H1 (cell line): ENCODE data around the gene MEN1. TPM values are rescaled to one million over a fixed set of nuclear protein-coding genes. Genes with fewer than 3 reads are reported as not detected.

Experiments used
- CTCF ChIA-PET: fragments of 300-600 bp; sonication (Branson Sonifier 250); formaldehyde crosslinking; loops from one replicate; lab custom pipeline; 2021; ENCODE audit not compliant: partially characterized antibody; lab: Charles Lee
- POLR2A ChIA-PET: fragments of 300-600 bp; sonication (Branson Sonifier 250); formaldehyde crosslinking; loops from one replicate; lab custom pipeline; 2021; ENCODE audit warnings: inconsistent platforms; ENCODE audit not compliant: partially characterized antibody; lab: Charles Lee
- DNase-seq, 2 experiments: peaks; one replicate each; pipeline versions ENCODE4 v3.0.0 to v3.0.0-alpha.2; 2010 to 2022; ENCODE audit warnings: low spot score in 2 of 2, low read depth in 1 of 2, mixed read lengths in 1 of 2
- FAIRE-seq: peaks from 2 replicates; lab custom pipeline; 2011; peaks lifted over from hg19 to GRCh38; lab: Jason Lieb, UNC
- H2AFZ ChIP-seq: 2 replicates; pipeline ENCODE4 v1.8.1; 2012; ENCODE audit warnings: low read length, inconsistent platforms
- H2AK5ac ChIP-seq: 2 replicates; pipeline ENCODE4 v1.6.1; 2013; ENCODE audit warnings: low read depth, low read length
- H2BK120ac ChIP-seq: replicated peaks from 2 replicates; pipeline ENCODE3; 2013; ENCODE audit warnings: low read depth, low read length, inconsistent platforms
- H2BK12ac ChIP-seq: 2 replicates; pipeline ENCODE4 v1.6.1; 2013; ENCODE audit warnings: low read depth, low read length
- H2BK15ac ChIP-seq: 2 replicates; pipeline ENCODE4 v1.6.1; 2013; ENCODE audit warnings: low read length
- H2BK20ac ChIP-seq: 2 replicates; pipeline ENCODE4 v1.6.1; 2013; ENCODE audit warnings: low read length
- H2BK5ac ChIP-seq: 2 replicates; pipeline ENCODE4 v1.6.1; 2013; ENCODE audit warnings: low read depth, low read length
- H3K14ac ChIP-seq: 2 replicates; pipeline ENCODE4 v1.6.1; 2013; ENCODE audit warnings: inconsistent platforms; ENCODE audit not compliant: insufficient read length
- H3K18ac ChIP-seq: 2 replicates; pipeline ENCODE4 v1.6.1; 2013; ENCODE audit warnings: low read length; ENCODE audit errors: extremely low read depth
- H3K23ac ChIP-seq: 2 replicates; pipeline ENCODE4 v1.6.1; 2013; ENCODE audit warnings: inconsistent platforms; ENCODE audit not compliant: insufficient read length
- H3K23me2 ChIP-seq: 2 replicates; pipeline ENCODE4 v1.6.1; 2013; ENCODE audit warnings: low read depth, low read length
- H3K27ac ChIP-seq: 2 replicates; pipeline ENCODE4 v1.6.1; 2011; ENCODE audit warnings: low read depth, low read length, inconsistent platforms
- H3K27me3 ChIP-seq, 4 experiments: replicated peaks in 1 of 4; 1 replicate in 1 of 4; 2 replicates in 3 of 4; pipeline versions ENCODE4 v1.6.1 to v1.8.1; 2011 to 2013; ENCODE audit warnings: low read length in 3 of 4, mild to moderate bottlenecking in 3 of 4, inconsistent platforms in 2 of 4, mixed read lengths in 2 of 4, moderate library complexity in 1 of 4; ENCODE audit not compliant: control insufficient read depth in 3 of 4, insufficient read depth in 3 of 4; ENCODE audit errors: extremely low read depth in 1 of 4
- H3K36me3 ChIP-seq, 4 experiments: 2 replicates each; pipeline versions ENCODE4 v1.6.1 to v1.8.1; 2011 to 2013; ENCODE audit warnings: mild to moderate bottlenecking in 4 of 4, low read length in 3 of 4, moderate library complexity in 2 of 4, control low read depth in 1 of 4, inconsistent platforms in 1 of 4; ENCODE audit not compliant: insufficient read depth in 4 of 4, control insufficient read depth in 2 of 4
- H3K4ac ChIP-seq: replicated peaks from 2 replicates; pipeline ENCODE3; 2013; ENCODE audit warnings: low read length, low read depth, mixed read lengths, inconsistent platforms; ENCODE audit not compliant: insufficient read length
- H3K4me1 ChIP-seq, 4 experiments: replicated peaks in 1 of 4; 1 replicate in 1 of 4; 2 replicates in 3 of 4; pipeline versions ENCODE4 v1.6.1 to v1.8.1; 2011 to 2013; ENCODE audit warnings: low read length in 3 of 4, inconsistent platforms in 2 of 4, mixed read lengths in 1 of 4; ENCODE audit not compliant: insufficient read depth in 4 of 4, control insufficient read depth in 3 of 4
- H3K4me2 ChIP-seq, 2 experiments: 2 replicates each; pipeline versions ENCODE4 v1.6.1 to v1.8.1; 2011 to 2013; ENCODE audit warnings: low read depth in 2 of 2, low read length in 2 of 2, control low read depth in 1 of 2, inconsistent platforms in 1 of 2, mild to moderate bottlenecking in 1 of 2; ENCODE audit not compliant: insufficient read depth in 1 of 2
- H3K4me3 ChIP-seq, 4 experiments: fragments of 200-600, 300-600 bp in 1 of 4; sonication (generic), shearing (Covaris generic), sonication (Bioruptor Twin) in 1 of 4; 2 replicates each; pipeline versions ENCODE4 v1.5.1 to v1.8.1; 2011 to 2016; ENCODE audit warnings: low read length in 4 of 4, low read depth in 3 of 4, control low read depth in 2 of 4, inconsistent platforms in 2 of 4, mild to moderate bottlenecking in 2 of 4, mixed read lengths in 1 of 4, moderate library complexity in 1 of 4; ENCODE audit not compliant: insufficient read depth in 2 of 4; ENCODE audit errors: extremely low read depth in 1 of 4
- H3K56ac ChIP-seq: replicated peaks from 2 replicates; pipeline ENCODE3; 2013; ENCODE audit warnings: low read depth, mild to moderate bottlenecking, mixed read lengths, low read length, inconsistent platforms; ENCODE audit not compliant: insufficient read length
- H3K79me1 ChIP-seq: 2 replicates; pipeline ENCODE4 v1.6.1; 2013; ENCODE audit warnings: low read depth, low read length, control low read depth
- H3K79me2 ChIP-seq, 2 experiments: 2 replicates each; pipeline versions ENCODE4 v1.6.1 to v1.8.1; 2012 to 2013; ENCODE audit warnings: low read length in 2 of 2, mild to moderate bottlenecking in 2 of 2, inconsistent platforms in 1 of 2; ENCODE audit not compliant: insufficient read depth in 2 of 2, control insufficient read depth in 1 of 2
- H3K9ac ChIP-seq, 4 experiments: replicated peaks in 1 of 4; 1 replicate in 1 of 4; 2 replicates in 3 of 4; pipeline versions ENCODE4 v1.6.1 to v1.8.1; 2011 to 2013; ENCODE audit warnings: low read depth in 3 of 4, low read length in 3 of 4, control low read depth in 2 of 4, mild to moderate bottlenecking in 2 of 4, moderate library complexity in 2 of 4, inconsistent platforms in 1 of 4; ENCODE audit errors: extremely low read depth in 1 of 4
- H3K9me3 ChIP-seq, 2 experiments: 2 replicates each; pipeline versions ENCODE4 v1.6.1 to v1.8.1; 2012 to 2013; ENCODE audit warnings: mild to moderate bottlenecking in 2 of 2, moderate library complexity in 2 of 2, control low read depth in 1 of 2, inconsistent platforms in 1 of 2, low read depth in 1 of 2, low read length in 1 of 2, mixed read lengths in 1 of 2; ENCODE audit not compliant: insufficient read depth in 2 of 2
- H4K20me1 ChIP-seq, 2 experiments: replicated peaks in 1 of 2; 2 replicates each; pipeline versions ENCODE3 to v1.8.1; 2011 to 2013; ENCODE audit warnings: inconsistent platforms in 2 of 2, low read length in 2 of 2, mild to moderate bottlenecking in 1 of 2; ENCODE audit not compliant: insufficient read depth in 2 of 2, control insufficient read depth in 1 of 2
- H4K5ac ChIP-seq: 2 replicates; pipeline ENCODE4 v1.6.1; 2013; ENCODE audit warnings: low read length, low read depth, mixed read lengths, inconsistent platforms; ENCODE audit not compliant: insufficient read length
- H4K8ac ChIP-seq: 2 replicates; pipeline ENCODE4 v1.8.0; 2013; ENCODE audit warnings: mild to moderate bottlenecking, moderate library complexity, low read length, inconsistent platforms; ENCODE audit not compliant: insufficient read depth; ENCODE audit errors: extremely low read depth
- H4K91ac ChIP-seq: replicated peaks from 2 replicates; pipeline ENCODE3; 2013; ENCODE audit warnings: low read length, mixed read lengths, inconsistent platforms; ENCODE audit not compliant: insufficient read length
- ASH2L ChIP-seq: fragments of 200-600, 300-600 bp; sonication (generic); IDR thresholded peaks from one replicate; pipeline ENCODE4 v1.7.1; 2017; ENCODE audit warnings: low read length
- BACH1 ChIP-seq: IDR thresholded peaks from 2 replicates; pipeline ENCODE4 v1.6.1; 2012; ENCODE audit warnings: low read length, improper control_type of control experiment
- CHD1 ChIP-seq: IDR thresholded peaks from 2 replicates; pipeline ENCODE4 v1.6.1; 2012; ENCODE audit warnings: low read depth, low read length, improper control_type of control experiment
- JUN ChIP-seq: IDR thresholded peaks from 2 replicates; pipeline ENCODE4 v1.6.1; 2011; ENCODE audit warnings: low read depth, mild to moderate bottlenecking, improper control_type of control experiment, low read length
- JUND ChIP-seq: IDR thresholded peaks from 2 replicates; pipeline ENCODE4 v1.6.1; 2011; ENCODE audit warnings: mild to moderate bottlenecking, improper control_type of control experiment, low read length
- NANOG ChIP-seq: IDR thresholded peaks from 2 replicates; pipeline ENCODE4 v1.6.1; 2011; ENCODE audit warnings: low read length, low read depth, mild to moderate bottlenecking, inconsistent platforms; ENCODE audit not compliant: insufficient read depth, poor library complexity, severe bottlenecking
- POLR2A ChIP-seq, 2 experiments: IDR thresholded peaks; 1 replicate in 1 of 2; 2 replicates in 1 of 2; pipeline ENCODE4 v1.6.1; 2011; ENCODE audit warnings: low read depth in 2 of 2, low read length in 2 of 2, mild to moderate bottlenecking in 2 of 2; ENCODE audit errors: control extremely low read depth in 1 of 2
- RAD21 ChIP-seq, 2 experiments: IDR thresholded peaks in 1 of 2; conservative IDR thresholded peaks in 1 of 2; 2 replicates each; pipeline ENCODE4 v1.6.1; 2011; ENCODE audit warnings: low read depth in 2 of 2, low read length in 2 of 2, improper control_type of control experiment in 1 of 2, inconsistent platforms in 1 of 2, mild to moderate bottlenecking in 1 of 2, moderate library complexity in 1 of 2
- SIRT6 ChIP-seq: IDR thresholded peaks from one replicate; pipeline ENCODE4 v1.7.1; 2012; ENCODE audit warnings: low read length, inconsistent platforms
- SIX5 ChIP-seq: IDR thresholded peaks from 2 replicates; pipeline ENCODE4 v1.6.1; 2011; ENCODE audit warnings: mild to moderate bottlenecking, low read depth, low read length
- WGBS, 2 experiments: shearing (Covaris generic) in 1 of 2; methylation state at CpG; one replicate each; pipeline versions ENCODE4 v1.1.6 to v1.1.7; 2013 to 2015; ENCODE audit warnings: low lambda C conversion rate in 2 of 2, mixed read lengths in 2 of 2, inconsistent platforms in 1 of 2, low coverage in 1 of 2, missing lambda C conversion rate in 1 of 2; ENCODE audit not compliant: insufficient replicate concordance in 2 of 2, insufficient coverage in 1 of 2, insufficient read length in 1 of 2; ENCODE audit errors: extremely low coverage in 1 of 2, missing lambda C conversion rate in 1 of 2; 5-methylcytosine and 5-hydroxymethylcytosine counted together
- polyA plus RNA-seq, 7 experiments: library from polyadenylated mRNA; depleted of rRNA in 3 of 7; stranded (reverse) in 5 of 7; unstranded in 2 of 7; fragments of >200 nt in 5 of 7; fragments of 200-250 nt in 2 of 7; gene quantifications; 1 replicate in 5 of 7; 2 replicates in 1 of 7; 4 replicates in 1 of 7; pipeline versions ENCODE4 v1.2.1 to v1.2.3, GENCODE V29; 2011 to 2013; ENCODE audit warnings: missing spikeins in 2 of 7, mixed read lengths in 2 of 7
- total RNA-seq: library from RNA; stranded (reverse); fragmentation: NEBNext Ultra II Directional; extraction: Animal tissue kit (Norgen Biotek cat#: 25700); gene quantifications from 2 replicates; pipeline ENCODE4 v1.2.1, GENCODE V29; 2021
- TF ChIP-seq, protein P1 (sequence below): IDR thresholded peaks from 2 replicates; pipeline ENCODE4 v1.6.1; 2011; ENCODE audit warnings: low read depth, mild to moderate bottlenecking, low read length; ENCODE audit not compliant: insufficient read depth

The MEN1 gene
- total and polyA plus RNA-seq, 2 of the 8 experiments (the other 6 are each of a cell fraction or from before 2014, with no cell fraction given), result 47.2 to 56.3 TPM

DNA sequence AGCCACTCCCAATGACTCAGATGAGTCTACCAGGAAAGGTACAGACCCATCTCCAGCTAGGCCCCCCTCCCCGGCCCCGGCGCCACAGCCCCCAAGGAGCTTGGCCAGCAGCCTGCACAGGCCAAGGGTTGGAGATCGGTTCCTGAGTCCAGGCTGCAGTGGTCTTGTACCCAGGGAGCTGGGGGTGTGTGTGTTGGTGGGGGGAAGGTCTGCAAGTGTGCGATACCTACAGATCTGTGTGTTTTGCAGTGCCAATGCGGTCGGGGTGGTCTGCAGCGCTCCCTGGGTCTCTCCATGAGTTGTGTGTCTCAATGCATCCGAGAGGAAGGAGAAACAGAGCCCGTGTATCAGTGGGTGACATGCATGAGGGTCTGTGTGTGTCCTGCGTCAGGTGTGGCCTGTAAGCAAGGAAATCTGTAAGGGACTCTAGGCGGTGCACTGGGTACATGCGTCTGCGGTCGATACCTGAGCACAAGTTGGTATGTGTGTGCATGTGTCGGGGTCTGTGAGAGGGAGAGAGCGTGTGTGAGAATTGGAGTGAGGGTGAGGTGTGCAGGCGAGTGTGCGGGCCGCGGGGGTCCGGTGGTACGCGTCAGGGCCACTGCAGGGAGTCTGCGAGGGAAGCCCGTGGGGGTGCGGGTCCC, 33.5 kb upstream of the MEN1 start:
- peak overlapping the region; percentile 75; the same call in 1 of the 2 replicates for H2BK15ac ChIP-seq
- peak overlapping the region; percentile 75; the same call in 1 of the 2 replicates for H2BK12ac ChIP-seq
- no peak overlapping the region for H3K23ac ChIP-seq
- no peak overlapping the region for H2BK120ac ChIP-seq
- H3K36me3 ChIP-seq, result peaks cover under 1 to 6% (median 4%) of the 10 kb centered on the region in 4 experiments; a peak in 4 of 8 replicates
- 44% methylated on average over 27 of the region's 27 CpGs; no CpG with 5 or more reads in 1 of the 2 experiments for WGBS, 2 experiments
- DNase-seq (peak in 1 of 2 experiments; percentile 55), FAIRE-seq (no peak)
- peaks cover 0 to 3% of the 10 kb centered on the region in 2 experiments; a peak in 1 of 4 replicates for H3K79me2 ChIP-seq
- no peak overlapping the region; the same call in 1 of the 2 replicates for H4K8ac ChIP-seq
- H3K4me3 ChIP-seq, result peak overlapping the region; percentile 71 to 94 (median 76)
- no peak overlapping the region for H3K56ac ChIP-seq
- ChIA-PET CTCF (interaction anchor here (0.6 to 32.3 kb wide), 9 partner anchors 29 to 610 kb away, joined by 3 to 1058 read pairs (median 4); partner anchors contain the start of genes ARL2, EHD1 and MEN1), POLR2A (interaction anchor here (0.6 to 3.1 kb wide), 5 partner anchors 33 to 278 kb away, joined by 3 to 13 read pairs (median 3); partner anchors contain the start of genes EHD1, FAU, MEN1 and MRPL49)
- peak overlapping the region; percentile 93 for H3K18ac ChIP-seq
- peaks cover 0 to 33% (median 23%) of the 10 kb centered on the region in 4 experiments; a peak in 6 of 7 replicates for H3K4me1 ChIP-seq
- H2BK5ac ChIP-seq, result peak overlapping the region; percentile 78; the same call in 1 of the 2 replicates
- H4K91ac ChIP-seq, result peak overlapping the region; percentile 88
- H4K5ac ChIP-seq, result no peak overlapping the region
- H3K27ac ChIP-seq, result 0 out of 2 replicates have a peak overlapping the region, but pooled peaks have one; percentile 0
- peak overlapping the region; percentile 40 for H3K4ac ChIP-seq
- H3K79me1 ChIP-seq, result no peaks in the 10 kb centered on the region; the same call in 1 of the 2 replicates
- no peak overlapping the region for H2AK5ac ChIP-seq
- 0 out of 2 replicates have a peak overlapping the region, but pooled peaks have one; percentile 34 for H2BK20ac ChIP-seq
- H3K4me2 ChIP-seq, result peak overlapping the region; percentile 84 to 91
- H2AFZ ChIP-seq, result no peak overlapping the region
- no peaks in the 10 kb centered on the region for H3K9me3 ChIP-seq
- peaks cover 0 to 4% of the 10 kb centered on the region in 2 experiments for H4K20me1 ChIP-seq
- H3K9ac ChIP-seq, result no peak overlapping the region; a peak in 2 of 7 replicates
- peaks cover 9% of the 10 kb centered on the region for H3K23me2 ChIP-seq
- no peaks in the 10 kb centered on the region for H3K27me3 ChIP-seq
- no peak overlapping the region for H3K14ac ChIP-seq
- TF ChIP-seq NANOG (no peak), JUN (no peak), CHD1 (no peak), SIX5 (no peak), POLR2A (IDR thresholded peaks at IDR 0.05; ENCODE audit: control extremely low read depth in 1 of 2, low read depth in 2 of 2, low read length in 2 of 2) (no peak), BACH1 (no peak), JUND (no peak), RAD21 (IDR thresholded peaks at IDR 0.05 in 1 of 2, conservative IDR thresholded peaks at IDR 0.05 in 1 of 2; ENCODE audit: low read depth in 2 of 2, low read length in 2 of 2) (no peak), SIRT6 (no peak), ASH2L (no peak)
- TF ChIP-seq, protein P1, sequence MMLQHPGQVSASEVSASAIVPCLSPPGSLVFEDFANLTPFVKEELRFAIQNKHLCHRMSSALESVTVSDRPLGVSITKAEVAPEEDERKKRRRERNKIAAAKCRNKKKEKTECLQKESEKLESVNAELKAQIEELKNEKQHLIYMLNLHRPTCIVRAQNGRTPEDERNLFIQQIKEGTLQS, result no peak
